OCI-LY1 (cell line): ENCODE data around the gene AKR1C8.
"Not testable (repeated sequence)": the region's sequence is repeated elsewhere in the genome, so short reads cannot be mapped to it uniquely, and the experiment has no call there.

Experiments
- H2AFZ ChIP-seq: fragments of 200-600 bp; sonication (generic), shearing (Covaris generic); 2 replicates; pipeline ENCODE4 v1.6.0; 2014; ENCODE audit warnings: antibody characterized with exemption, mild to moderate bottlenecking, low read length
- H3F3A ChIP-seq: fragments of 200-600 bp; sonication (generic), shearing (Covaris generic); 2 replicates; pipeline ENCODE4 v1.6.0; 2014; ENCODE audit warnings: mild to moderate bottlenecking, antibody characterized with exemption, low read length, moderate library complexity; ENCODE audit not compliant: insufficient read depth
- H3K27ac ChIP-seq: fragments of 200-600 bp; sonication (generic); 2 replicates; pipeline ENCODE4 v1.5.1; 2014; ENCODE audit warnings: low read length, mixed run types, mild to moderate bottlenecking, low read depth; ENCODE audit not compliant: poor library complexity, severe bottlenecking
- H3K27me3 ChIP-seq: fragments of 200-600 bp; sonication (generic); 2 replicates; pipeline ENCODE4 v1.6.0; 2014; ENCODE audit warnings: antibody characterized with exemption, mild to moderate bottlenecking, low read length, moderate library complexity; ENCODE audit not compliant: insufficient read depth
- H3K36me3 ChIP-seq: fragments of 200-600 bp; sonication (generic); 2 replicates; pipeline ENCODE4 v1.6.1; 2014; ENCODE audit warnings: mild to moderate bottlenecking, antibody characterized with exemption, low read length, moderate library complexity, mixed read lengths; ENCODE audit not compliant: insufficient read depth
- H3K4me1 ChIP-seq: fragments of 200-600 bp; sonication (generic); 2 replicates; pipeline ENCODE4 v1.5.1; 2014; ENCODE audit warnings: mild to moderate bottlenecking, low read length, moderate library complexity; ENCODE audit not compliant: insufficient read depth, severe bottlenecking
- H3K4me2 ChIP-seq: fragments of 200-600 bp; sonication (generic), shearing (Covaris generic); 2 replicates; pipeline ENCODE4 v1.6.1; 2014; ENCODE audit warnings: low read length
- H3K4me3 ChIP-seq: fragments of 200-600 bp; sonication (generic); 2 replicates; pipeline ENCODE4 v1.5.1; 2014; ENCODE audit warnings: low read length, low read depth, mild to moderate bottlenecking, mixed read lengths; ENCODE audit not compliant: poor library complexity, severe bottlenecking
- H3K79me2 ChIP-seq: fragments of 200-600 bp; shearing (Covaris generic); 2 replicates; pipeline ENCODE4 v1.6.1; 2016; ENCODE audit warnings: mixed run types, low read length, mixed read lengths; ENCODE audit not compliant: insufficient read depth
- H3K9ac ChIP-seq: fragments of 200-600 bp; sonication (generic), shearing (Covaris generic); 2 replicates; pipeline ENCODE4 v1.6.1; 2014; ENCODE audit warnings: mild to moderate bottlenecking, low read length, mixed read lengths
- H3K9me2 ChIP-seq: fragments of 200-600 bp; sonication (generic), shearing (Covaris generic); 2 replicates; pipeline ENCODE4 v1.6.1; 2014; ENCODE audit warnings: low read depth, mild to moderate bottlenecking, low read length, mixed read lengths
- H3K9me3 ChIP-seq: fragments of 200-600 bp; shearing (Covaris generic); 2 replicates; pipeline ENCODE4 v1.6.1; 2014; ENCODE audit warnings: low read length, mixed read lengths
- H4K20me1 ChIP-seq: fragments of 200-600 bp; sonication (generic), shearing (Covaris generic); 2 replicates; pipeline ENCODE4 v1.6.0; 2016; ENCODE audit warnings: mild to moderate bottlenecking, low read length; ENCODE audit not compliant: insufficient read depth
- CTCF ChIP-seq: fragments of 200-600 bp; sonication (generic), shearing (Covaris generic); IDR thresholded peaks from 2 replicates; pipeline ENCODE4 v1.5.1; 2017; ENCODE audit warnings: mild to moderate bottlenecking, antibody characterized with exemption, low read length, moderate library complexity, mixed read lengths
- EZH2 ChIP-seq: fragments of 200-600 bp; sonication (generic), shearing (Covaris generic); IDR thresholded peaks from 2 replicates; pipeline ENCODE4 v1.8.0; 2017; ENCODE audit warnings: borderline replicate concordance, mixed run types, mild to moderate bottlenecking, antibody characterized with exemption, low read length, moderate library complexity, mixed read lengths

Gene AKR1C8

GRCh38 chr10:5187867-5188266 lies 2.9 kb upstream of the AKR1C8 start:
- Histone ChIP-seq H3K9me2 (no peaks in the 10 kb centered on the region), H3K9me3 (no peaks in the 10 kb centered on the region), H3K4me2 (no peak overlapping the region), H3K27me3 (no peaks in the 10 kb centered on the region), H3K27ac (no peak overlapping the region), H3F3A (no peaks in the 10 kb centered on the region), H3K36me3 (no peaks in the 10 kb centered on the region), H3K4me3 (no peak overlapping the region), H2AFZ (no peak overlapping the region), H3K79me2 (no peaks in the 10 kb centered on the region), H3K9ac (no peak overlapping the region), H3K4me1 (no peaks in the 10 kb centered on the region), H4K20me1 (no peaks in the 10 kb centered on the region)
- TF ChIP-seq CTCF (no peak), EZH2 (no peak)

- Histone ChIP-seq H3K9ac (no peak overlapping the region), H3K9me2 (no peaks in the 10 kb centered on the region), H2AFZ (no peak overlapping the region), H3K36me3 (no peaks in the 10 kb centered on the region), H3K27ac (no peak overlapping the region), H3K9me3 (no peaks in the 10 kb centered on the region), H3F3A (no peaks in the 10 kb centered on the region), H3K4me1 (no peaks in the 10 kb centered on the region), H3K79me2 (no peaks in the 10 kb centered on the region), H3K4me3 (no peak overlapping the region), H4K20me1 (no peaks in the 10 kb centered on the region), H3K27me3 (no peaks in the 10 kb centered on the region), H3K4me2 (no peak overlapping the region)
- TF ChIP-seq CTCF (no peak), EZH2 (no peak)
Observed at GRCh38 chr10:5183923-5184322, 1.0 kb downstream of the AKR1C8 start.

- H3K27ac ChIP-seq, H3K9ac ChIP-seq, H3K36me3 ChIP-seq, H3K27me3 ChIP-seq, H3K4me2 ChIP-seq, H3K9me3 ChIP-seq, H3F3A ChIP-seq, H4K20me1 ChIP-seq, H3K4me1 ChIP-seq, H3K79me2 ChIP-seq, H3K9me2 ChIP-seq, H3K4me3 ChIP-seq, H2AFZ ChIP-seq: not testable (repeated sequence)
Observed at GRCh38 chr10:5180503-5180902, 4.4 kb downstream of the AKR1C8 start.

GRCh38 chr10:5175581-5175980 lies 9.4 kb downstream of the AKR1C8 start:
- not testable (repeated sequence) for H3K36me3 ChIP-seq, H4K20me1 ChIP-seq, H3K27ac ChIP-seq, H3K9me2 ChIP-seq, H3K4me3 ChIP-seq, H3K9ac ChIP-seq, H3F3A ChIP-seq, H3K4me1 ChIP-seq, H3K27me3 ChIP-seq, H3K79me2 ChIP-seq, H3K9me3 ChIP-seq, H2AFZ ChIP-seq, H3K4me2 ChIP-seq
